Loucy (cell line): Measurements from ENCODE around the gene IL4.
A peak's percentile ranks its signal among the peaks of the same experiment; 100 is the strongest.

Experiments used
- H2AFZ ChIP-seq: fragments of 200-600 bp; sonication (generic); 2 replicates; pipeline ENCODE4 v1.6.0; 2016; ENCODE audit warnings: antibody characterized with exemption, mild to moderate bottlenecking, low read length, moderate library complexity
- H3F3A ChIP-seq: fragments of 200-600 bp; 2 replicates; pipeline ENCODE4 v1.6.0; 2016; ENCODE audit warnings: antibody characterized with exemption, low read depth, mild to moderate bottlenecking
- H3K27me3 ChIP-seq: fragments of 200-600 bp; sonication (generic); 2 replicates; pipeline ENCODE4 v1.6.1; 2014; ENCODE audit warnings: low read length, mild to moderate bottlenecking; ENCODE audit not compliant: insufficient read depth, poor library complexity, severe bottlenecking
- H3K36me3 ChIP-seq: fragments of 200-600 bp; sonication (generic); 2 replicates; pipeline ENCODE4 v1.6.1; 2016; ENCODE audit warnings: low read length; ENCODE audit not compliant: insufficient read depth
- H3K4me1 ChIP-seq: fragments of 200-600 bp; sonication (generic); 2 replicates; pipeline ENCODE4 v1.5.1; 2014; ENCODE audit warnings: low read length, mild to moderate bottlenecking; ENCODE audit not compliant: insufficient read depth, poor library complexity, severe bottlenecking
- H3K4me2 ChIP-seq: fragments of 200-600 bp; sonication (generic); 2 replicates; pipeline ENCODE4 v1.6.0; 2014; ENCODE audit warnings: antibody characterized with exemption, low read length, low read depth, mild to moderate bottlenecking; ENCODE audit not compliant: poor library complexity, severe bottlenecking
- H3K4me3 ChIP-seq: fragments of 200-600 bp; sonication (generic); 2 replicates; pipeline ENCODE4 v1.5.1; 2014; ENCODE audit warnings: low read length, mild to moderate bottlenecking, mixed read lengths; ENCODE audit not compliant: poor library complexity, severe bottlenecking
- H3K79me2 ChIP-seq: fragments of 200-600 bp; sonication (generic); 2 replicates; pipeline ENCODE4 v1.6.1; 2014; ENCODE audit warnings: low read length; ENCODE audit not compliant: insufficient read depth
- H3K9ac ChIP-seq: fragments of 200-600 bp; sonication (generic); 2 replicates; pipeline ENCODE4 v1.6.0; 2014; ENCODE audit warnings: mild to moderate bottlenecking, low read depth, low read length, moderate library complexity; ENCODE audit not compliant: poor library complexity, severe bottlenecking
- H3K9me2 ChIP-seq: fragments of 200-600 bp; sonication (generic); replicated peaks from 2 replicates; pipeline ENCODE4 v1.6.1; 2016; ENCODE audit warnings: low read depth, low read length, mixed read lengths
- H3K9me3 ChIP-seq: fragments of 200-600 bp; sonication (generic); 2 replicates; pipeline ENCODE4 v1.6.1; 2014; ENCODE audit warnings: mild to moderate bottlenecking, antibody characterized with exemption, low read length, low read depth; ENCODE audit not compliant: insufficient read depth
- H4K20me1 ChIP-seq: fragments of 200-600 bp; sonication (generic); 2 replicates; pipeline ENCODE4 v1.6.0; 2014; ENCODE audit warnings: antibody characterized with exemption, low read length, mild to moderate bottlenecking; ENCODE audit not compliant: insufficient read depth, poor library complexity, severe bottlenecking
- CTCF ChIP-seq: fragments of 200-600 bp; sonication (generic); conservative IDR thresholded peaks from 2 replicates; pipeline ENCODE4 v1.5.1; 2014; ENCODE audit warnings: mild to moderate bottlenecking, antibody characterized with exemption, low read length
- EZH2phosphoT487 ChIP-seq: fragments of 200-600 bp; IDR thresholded peaks from 2 replicates; pipeline ENCODE4 v1.6.1; 2018; ENCODE audit warnings: antibody characterized with exemption, mild to moderate bottlenecking, moderate library complexity, borderline replicate concordance

Gene IL4

DNA sequence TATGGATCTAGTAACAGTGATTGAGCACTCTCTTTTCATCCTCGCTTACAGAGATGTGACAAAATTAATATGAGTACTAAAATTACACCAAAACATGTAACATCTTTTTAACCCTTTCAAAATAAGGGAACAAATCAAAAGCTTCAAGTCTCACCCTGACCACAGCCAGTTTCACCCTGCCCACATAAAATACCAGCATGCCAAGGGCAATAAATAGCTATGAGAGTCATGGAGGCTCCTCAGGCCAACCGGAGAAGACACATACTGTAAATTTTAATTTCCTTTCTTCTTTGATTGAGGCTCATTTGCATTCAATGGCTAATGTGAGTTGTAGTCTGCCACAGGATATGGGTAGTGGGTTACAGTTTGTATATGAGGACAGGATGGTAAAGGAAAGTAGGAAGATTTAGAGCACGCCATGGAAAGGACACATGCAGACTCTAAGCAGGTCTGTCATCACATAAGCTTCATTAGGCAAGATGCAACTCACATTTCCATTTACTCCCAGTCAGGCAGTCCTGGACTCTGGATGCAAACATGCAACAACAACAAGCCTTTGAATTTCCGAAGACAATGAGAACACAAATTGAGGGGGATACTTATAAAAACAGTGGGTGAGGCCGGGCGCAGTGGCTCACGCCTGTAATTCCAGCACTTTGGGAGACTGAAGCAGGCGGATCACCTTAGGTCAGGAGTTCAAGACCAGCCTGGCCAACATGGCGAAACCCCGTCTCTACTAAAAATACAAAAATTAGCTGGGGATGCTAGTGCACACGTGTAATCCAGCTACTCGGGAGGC is 11.3 kb downstream of the IL4 start:
- Histone ChIP-seq H3K4me1 (peaks cover 19% of the 10 kb centered on the region), H3K9me3 (no peaks in the 10 kb centered on the region), H3K36me3 (no peaks in the 10 kb centered on the region), H2AFZ (no peak overlapping the region), H4K20me1 (no peaks in the 10 kb centered on the region), H3F3A (no peaks in the 10 kb centered on the region), H3K4me3 (no peak overlapping the region), H3K4me2 (no peak overlapping the region), H3K9ac (no peak overlapping the region), H3K27me3 (no peaks in the 10 kb centered on the region), H3K79me2 (no peaks in the 10 kb centered on the region), H3K9me2 (no peaks in the 10 kb centered on the region)
- TF ChIP-seq EZH2phosphoT487, result no peak
- no peak for TF ChIP-seq CTCF

DNA sequence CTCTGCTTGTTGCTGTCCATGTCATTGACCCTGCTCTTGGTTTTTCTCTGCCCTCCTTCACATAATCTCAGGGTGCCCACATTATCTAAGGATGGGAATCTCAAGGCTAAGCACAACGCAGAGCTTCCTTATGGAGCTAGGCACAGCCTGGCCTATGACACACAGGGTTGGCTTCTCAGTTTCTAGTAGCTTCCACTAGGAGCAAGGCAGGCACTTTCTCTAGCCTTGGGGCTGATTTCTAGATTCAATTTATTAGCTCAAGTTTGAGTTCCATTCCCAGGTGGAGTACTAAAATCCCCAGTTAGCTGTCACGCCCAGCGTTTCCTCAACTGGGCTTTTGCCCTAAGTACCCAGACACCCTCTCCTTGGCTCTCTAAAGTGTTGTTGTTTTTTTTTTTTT is 12.4 kb downstream of the IL4 start:
- TF ChIP-seq CTCF, result no peak
- TF ChIP-seq EZH2phosphoT487, result no peak
- Histone ChIP-seq H3K4me2 (no peak overlapping the region), H3K9me2 (no peaks in the 10 kb centered on the region), H3K36me3 (no peaks in the 10 kb centered on the region), H3K4me3 (no peak overlapping the region), H3K9me3 (no peaks in the 10 kb centered on the region), H4K20me1 (no peaks in the 10 kb centered on the region), H3K79me2 (no peaks in the 10 kb centered on the region), H3F3A (no peaks in the 10 kb centered on the region), H3K9ac (no peak overlapping the region), H2AFZ (no peak overlapping the region), H3K27me3 (no peaks in the 10 kb centered on the region), H3K4me1 (peaks cover 19% of the 10 kb centered on the region)

DNA sequence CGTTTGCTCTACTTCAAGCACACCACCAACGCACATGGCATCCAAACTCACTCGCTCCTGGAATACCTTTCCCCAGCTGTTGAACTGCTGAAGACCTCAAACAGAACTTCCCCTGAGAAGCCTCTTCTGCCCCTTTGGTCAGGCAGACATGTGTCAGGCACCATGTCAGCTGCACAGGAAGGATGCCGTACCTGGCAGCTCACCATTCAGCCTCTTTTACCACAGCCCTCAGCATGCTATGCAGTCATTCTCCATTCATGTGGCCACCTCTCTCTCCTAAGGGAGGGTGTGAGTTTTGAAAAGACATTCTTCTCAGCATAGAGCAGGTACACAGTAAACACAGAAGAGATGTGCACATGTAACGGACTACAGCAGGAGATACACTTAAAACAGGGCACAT is 14.2 kb downstream of the IL4 start:
- Histone ChIP-seq H3K9me3 (no peaks in the 10 kb centered on the region), H3K36me3 (no peaks in the 10 kb centered on the region), H3K9me2 (no peaks in the 10 kb centered on the region), H3K4me1 (peaks cover 19% of the 10 kb centered on the region), H3F3A (no peaks in the 10 kb centered on the region), H3K27me3 (no peaks in the 10 kb centered on the region), H3K9ac (no peak overlapping the region), H2AFZ (no peak overlapping the region), H3K4me3 (peak overlapping the region; percentile 49), H3K4me2 (peak overlapping the region; percentile 54), H4K20me1 (no peaks in the 10 kb centered on the region), H3K79me2 (no peaks in the 10 kb centered on the region)
- TF ChIP-seq CTCF (no peak), EZH2phosphoT487 (no peak)
